Measurements from ENCODE around the gene ANKRD12. TPM values are rescaled to one million over a fixed set of nuclear protein-coding genes. Genes with fewer than 3 reads are reported as not detected.

The ANKRD12 gene
- total RNA-seq, 4 donors from 2014 or later = 43.5 to 59.7 (median 52.7) TPM

- 50 to 56% methylated on average over 4 of the region's 4 CpGs for WGBS, 2 donors
- TF ChIP-seq CTCF (IDR thresholded peaks at IDR 0.05) (no peak), EP300 (IDR thresholded peaks at IDR 0.05) (no peak), POLR2A (IDR thresholded peaks at IDR 0.05) (no peak)
- H3K4me1 ChIP-seq = no peaks in the 10 kb centered on the region
- no peak overlapping the region for H3K27ac ChIP-seq
- no peak for DNase-seq (ENCODE audit: low spot score in 2 of 2)
- no peak overlapping the region for H3K4me3 ChIP-seq
- no peaks in the 10 kb centered on the region for H3K36me3 ChIP-seq
- H3K9me3 ChIP-seq = peaks cover 0 to 7% (median 0%) of the 10 kb centered on the region in 4 donors
- H3K27me3 ChIP-seq = no peaks in the 10 kb centered on the region
Measured at GRCh38 chr18:9321017-9321452, 184.5 kb downstream of the ANKRD12 start.

- no peak for DNase-seq (ENCODE audit: low spot score in 2 of 2)
- no peaks in the 10 kb centered on the region for H3K36me3 ChIP-seq
- 50 to 57% methylated on average over 4 of the region's 4 CpGs for WGBS, 2 donors
- no peak overlapping the region for H3K27ac ChIP-seq
- TF ChIP-seq CTCF (IDR thresholded peaks at IDR 0.05) (no peak), EP300 (IDR thresholded peaks at IDR 0.05) (no peak), POLR2A (IDR thresholded peaks at IDR 0.05) (no peak)
- H3K27me3 ChIP-seq = no peaks in the 10 kb centered on the region
- peaks cover 0 to 7% (median 0%) of the 10 kb centered on the region in 4 donors for H3K9me3 ChIP-seq
- no peak overlapping the region for H3K4me3 ChIP-seq
- no peaks in the 10 kb centered on the region for H3K4me1 ChIP-seq
Measured at GRCh38 chr18:9321736-9322135, 185.2 kb downstream of the ANKRD12 start.

- no peaks in the 10 kb centered on the region for H3K27me3 ChIP-seq
- TF ChIP-seq POLR2A (IDR thresholded peaks at IDR 0.05) = no peak
- no peak for TF ChIP-seq CTCF (IDR thresholded peaks at IDR 0.05)
- no peak for TF ChIP-seq EP300 (IDR thresholded peaks at IDR 0.05)
- H3K4me3 ChIP-seq = no peak overlapping the region
- no peak overlapping the region for H3K27ac ChIP-seq
- no peaks in the 10 kb centered on the region for H3K36me3 ChIP-seq
- peaks cover 0 to 7% (median 0%) of the 10 kb centered on the region in 4 donors for H3K9me3 ChIP-seq
- no peaks in the 10 kb centered on the region for H3K4me1 ChIP-seq
- 78 to 82% methylated on average over 2 of the region's 2 CpGs for WGBS, 2 donors
- DNase-seq (ENCODE audit: low spot score in 2 of 2) = no peak
Measured at GRCh38 chr18:9322744-9323143, 186.2 kb downstream of the ANKRD12 start.

- H3K9me3 ChIP-seq = peaks cover 0 to 15% (median 0%) of the 10 kb centered on the region in 4 donors
- H3K27ac ChIP-seq = no peak overlapping the region
- no peaks in the 10 kb centered on the region for H3K36me3 ChIP-seq
- no peak for DNase-seq (ENCODE audit: low spot score in 2 of 2)
- H3K27me3 ChIP-seq = no peaks in the 10 kb centered on the region
- H3K4me3 ChIP-seq = no peak overlapping the region
- H3K4me1 ChIP-seq = no peaks in the 10 kb centered on the region
- WGBS, 2 donors = 38 to 46% methylated on average over 3 of the region's 3 CpGs
- TF ChIP-seq CTCF (IDR thresholded peaks at IDR 0.05) = no peak
- no peak for TF ChIP-seq EP300 (IDR thresholded peaks at IDR 0.05)
- no peak for TF ChIP-seq POLR2A (IDR thresholded peaks at IDR 0.05)
Measured at GRCh38 chr18:9323750-9324445, 187.3 kb downstream of the ANKRD12 start.

GRCh38 chr18:9325716-9326115 is 189.1 kb downstream of the ANKRD12 start:
- TF ChIP-seq POLR2A (IDR thresholded peaks at IDR 0.05) (no peak), EP300 (IDR thresholded peaks at IDR 0.05) (no peak), CTCF (IDR thresholded peaks at IDR 0.05) (no peak)
- H3K36me3 ChIP-seq = no peaks in the 10 kb centered on the region
- no peak for DNase-seq (ENCODE audit: low spot score in 2 of 2)
- no peak overlapping the region for H3K27ac ChIP-seq
- no peaks in the 10 kb centered on the region for H3K4me1 ChIP-seq
- H3K27me3 ChIP-seq = no peaks in the 10 kb centered on the region
- H3K4me3 ChIP-seq = no peak overlapping the region
- peaks cover 0 to 12% (median 0%) of the 10 kb centered on the region in 4 donors for H3K9me3 ChIP-seq
- WGBS, 2 donors = 57 to 75% methylated on average over 2 of the region's 2 CpGs

Measured in tibial nerve (tissue), 4 donors.